Fibroblast of lung (primary cell): Measurements from ENCODE around the gene ECHDC1. TPM values are rescaled to one million over a fixed set of nuclear protein-coding genes. Genes with fewer than 3 reads are reported as not detected.

Experiments used
- DNase-seq, 2 donors: peaks; one replicate each; pipeline versions ENCODE4 v3.0.0 to v3.0.0-alpha.2; 2010; ENCODE audit warnings: low read depth in 2 of 2
- H2AFZ ChIP-seq: 2 replicates; pipeline ENCODE4 v1.5.1; 2012; ENCODE audit warnings: low read length, control low read depth, inconsistent platforms
- H3K27ac ChIP-seq: 2 replicates; pipeline ENCODE4 v1.5.1; 2011; ENCODE audit warnings: low read length, control low read depth; ENCODE audit not compliant: insufficient read depth
- H3K27me3 ChIP-seq: 2 replicates; pipeline ENCODE4 v1.5.1; 2011; ENCODE audit warnings: mild to moderate bottlenecking, low read length; ENCODE audit not compliant: control insufficient read depth, insufficient read depth
- H3K36me3 ChIP-seq: 2 replicates; pipeline ENCODE4 v1.5.1; 2011; ENCODE audit warnings: low read length; ENCODE audit not compliant: control insufficient read depth, insufficient read depth
- H3K4me1 ChIP-seq: 2 replicates; pipeline ENCODE4 v1.5.1; 2011; ENCODE audit warnings: low read length; ENCODE audit not compliant: control insufficient read depth, insufficient read depth; ENCODE audit errors: extremely low read depth
- H3K4me2 ChIP-seq: 2 replicates; pipeline ENCODE4 v1.5.1; 2011; ENCODE audit warnings: low read length, control low read depth; ENCODE audit not compliant: insufficient read depth; ENCODE audit errors: extremely low read depth
- H3K4me3 ChIP-seq, 4 experiments: fragments of 200-600 bp in 1 of 4; sonication (generic) in 1 of 4; replicated peaks in 1 of 4; 2 replicates each; pipeline ENCODE4 v1.5.1; 2011 to 2016; ENCODE audit warnings: low read length in 4 of 4, low read depth in 3 of 4, mild to moderate bottlenecking in 3 of 4, control low read depth in 2 of 4, inconsistent platforms in 1 of 4, mixed read lengths in 1 of 4; ENCODE audit not compliant: insufficient read depth in 1 of 4; ENCODE audit errors: control extremely low read depth in 1 of 4
- H3K79me2 ChIP-seq: 2 replicates; pipeline ENCODE4 v1.5.1; 2012; ENCODE audit warnings: mild to moderate bottlenecking, low read length, inconsistent platforms; ENCODE audit not compliant: control insufficient read depth, insufficient read depth
- H3K9ac ChIP-seq: 2 replicates; pipeline ENCODE4 v1.5.1; 2011; ENCODE audit warnings: mild to moderate bottlenecking, low read length, control low read depth; ENCODE audit not compliant: insufficient read depth
- H3K9me3 ChIP-seq: 2 replicates; pipeline ENCODE4 v1.5.1; 2012; ENCODE audit warnings: low read depth, low read length; ENCODE audit not compliant: control insufficient read depth, insufficient read depth
- H4K20me1 ChIP-seq: 2 replicates; pipeline ENCODE4 v1.5.1; 2011; ENCODE audit warnings: low read length; ENCODE audit not compliant: control insufficient read depth, insufficient read depth; ENCODE audit errors: extremely low read depth
- CTCF ChIP-seq, 2 donors: IDR thresholded peaks in 1 of 2; conservative IDR thresholded peaks in 1 of 2; 1 replicate in 1 of 2; 2 replicates in 1 of 2; pipeline ENCODE4 v1.5.1; 2011 to 2012; ENCODE audit warnings: low read length in 2 of 2, control low read depth in 1 of 2, inconsistent platforms in 1 of 2, low read depth in 1 of 2, mild to moderate bottlenecking in 1 of 2
- EZH2 ChIP-seq: IDR thresholded peaks from 2 replicates; pipeline ENCODE4 v1.5.1; 2012; ENCODE audit warnings: low read length, control low read depth, mild to moderate bottlenecking; ENCODE audit errors: missing control alignments
- polyA plus RNA-seq, 2 donors: library from polyadenylated mRNA; depleted of rRNA in 1 of 2; stranded (reverse) in 1 of 2; unstranded in 1 of 2; fragments of >200 nt; gene quantifications; 2 replicates each; pipeline ENCODE4 v1.2.1, GENCODE V29; 2011 to 2012; ENCODE audit warnings: missing spikeins in 1 of 2
- total RNA-seq: library from RNA; depleted of rRNA; stranded (reverse); fragments of >200 nt; gene quantifications from 2 replicates; pipeline ENCODE4 v1.2.1, GENCODE V29; 2014

Gene ECHDC1
- total and polyA plus RNA-seq, 2 donors (not counting 1 experiment from before 2014, with no cell fraction given) = 51.7 to 64.4 TPM

- TF ChIP-seq CTCF (conservative IDR thresholded peaks at IDR 0.05 in 1 of 2, IDR thresholded peaks at IDR 0.05 in 1 of 2; ENCODE audit: low read depth in 1 of 2, low read length in 2 of 2) = no peak
- TF ChIP-seq EZH2 = no peak
These were observed 75.5 kb downstream of the ECHDC1 start for GRCh38 chr6:127267646-127268625.

DNA sequence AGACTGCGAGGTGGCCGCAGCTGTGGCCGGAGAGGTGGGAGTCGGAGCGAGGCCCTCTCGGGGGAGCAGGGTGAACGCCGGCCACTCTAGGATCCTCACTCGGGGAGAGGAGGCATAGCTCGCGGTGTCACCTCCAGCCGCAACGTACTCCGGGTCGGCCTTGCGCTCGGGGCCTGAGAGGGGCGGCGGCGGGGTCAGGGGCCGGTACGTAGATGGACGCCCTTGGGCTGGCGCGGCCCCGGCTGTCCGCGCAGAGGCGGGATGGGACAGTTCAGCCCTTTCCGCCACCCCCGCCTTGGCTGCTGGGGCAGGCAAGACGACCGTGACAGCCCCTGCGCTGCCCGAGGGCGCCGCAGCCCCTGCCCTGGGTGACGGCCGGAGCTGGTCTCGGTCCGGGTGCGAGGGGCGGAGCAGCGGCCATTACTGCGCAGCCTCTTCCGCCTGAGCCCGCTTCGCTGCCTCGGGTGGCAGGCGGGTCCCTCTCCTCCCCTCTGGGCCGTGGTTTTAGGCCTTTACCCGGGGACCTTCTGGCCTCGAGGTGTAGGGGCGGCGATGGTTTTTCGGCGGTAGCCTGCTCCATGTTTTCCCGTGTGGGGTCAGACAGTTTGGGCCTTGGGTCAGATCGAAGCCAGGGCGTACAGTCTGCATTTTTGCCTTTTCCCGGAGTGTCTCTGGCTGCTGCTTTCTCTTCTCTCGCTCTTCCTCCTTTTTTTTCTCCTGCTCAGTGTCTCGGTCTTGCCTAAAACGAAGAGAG is 76.3 kb downstream of the ECHDC1 start:
- Histone ChIP-seq H3K4me3 (peak overlapping the region; percentile 69 to 91 (median 74)), H3K9me3 (no peaks in the 10 kb centered on the region), H4K20me1 (peaks cover 2% of the 10 kb centered on the region), H3K4me1 (no peaks in the 10 kb centered on the region), H3K27me3 (no peaks in the 10 kb centered on the region), H3K79me2 (peaks cover 50% of the 10 kb centered on the region), H3K27ac (peak overlapping the region; percentile 92), H3K9ac (peak overlapping the region; percentile 94), H3K36me3 (no peaks in the 10 kb centered on the region), H2AFZ (peak overlapping the region; percentile 82), H3K4me2 (peak overlapping the region; percentile 95)
- TF ChIP-seq EZH2 (no peak), CTCF (conservative IDR thresholded peaks at IDR 0.05 in 1 of 2, IDR thresholded peaks at IDR 0.05 in 1 of 2; ENCODE audit: low read depth in 1 of 2, low read length in 2 of 2) (no peak)
- DNase-seq = peak; percentile 48 to 54

More at GRCh38 chr6:127267646-127268625, 75.5 kb downstream of the ECHDC1 start:
- peak overlapping the region; percentile 69 to 91 (median 74) for H3K4me3 ChIP-seq
- no peak for DNase-seq
- H3K4me2 ChIP-seq = peak overlapping the region; percentile 95
- peak overlapping the region; percentile 94 for H3K9ac ChIP-seq
- no peak overlapping the region for H2AFZ ChIP-seq
- peaks cover 4% of the 10 kb centered on the region for H4K20me1 ChIP-seq
- H3K36me3 ChIP-seq = no peaks in the 10 kb centered on the region
- peak overlapping the region; percentile 92 for H3K27ac ChIP-seq
- no peaks in the 10 kb centered on the region for H3K4me1 ChIP-seq
- no peaks in the 10 kb centered on the region for H3K27me3 ChIP-seq
- peaks cover 58% of the 10 kb centered on the region for H3K79me2 ChIP-seq
- H3K9me3 ChIP-seq = no peaks in the 10 kb centered on the region
